GM19452 (cell line): ENCODE data around the gene EVA1A.

ENCODE experiments used
- ATAC-seq: cut with Tn5 transposase; IDR thresholded peaks from one replicate; pipeline ENCODE4 v1.9.1; 2021; ENCODE audit not compliant: unreplicated experiment

EVA1A gene

DNA sequence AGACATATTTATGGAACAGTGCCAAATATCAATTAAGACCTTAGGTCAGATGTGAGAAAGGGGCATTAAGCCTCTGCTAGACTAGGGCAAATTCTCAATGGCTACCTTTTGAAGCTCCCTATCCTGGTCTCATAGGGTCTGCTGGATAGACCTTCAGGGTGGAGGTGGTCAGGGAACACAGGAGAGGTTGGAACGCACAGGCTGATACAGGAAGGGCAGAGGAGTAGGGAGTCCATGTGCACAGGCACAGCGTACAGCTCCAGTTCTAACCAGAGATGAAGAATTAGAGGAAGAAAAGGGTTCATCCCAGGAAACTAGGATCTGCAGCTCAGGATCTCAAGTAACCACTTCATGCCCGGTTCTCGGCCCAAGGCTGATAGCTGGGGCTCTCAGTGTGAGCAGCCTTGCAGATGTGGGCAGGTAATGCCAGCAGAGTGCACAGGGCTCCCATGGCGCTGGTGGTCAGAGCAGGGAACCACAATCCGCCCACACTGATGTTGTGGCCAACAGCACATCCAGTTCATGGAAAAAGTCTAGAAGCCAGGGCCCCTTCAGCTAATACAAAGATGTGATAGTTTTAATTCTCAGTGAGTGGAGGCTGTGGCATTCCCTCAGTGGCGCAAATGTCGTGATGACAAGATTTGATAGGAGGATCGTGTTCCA is 3.4 kb upstream of the EVA1A start:
- ATAC-seq: no peak

- ATAC-seq: no peak
Observed at GRCh38 chr2:75563591-75563990, 2.9 kb upstream of the EVA1A start.

- no peak for ATAC-seq
Observed at GRCh38 chr2:75562513-75562864, 1.8 kb upstream of the EVA1A start.

DNA sequence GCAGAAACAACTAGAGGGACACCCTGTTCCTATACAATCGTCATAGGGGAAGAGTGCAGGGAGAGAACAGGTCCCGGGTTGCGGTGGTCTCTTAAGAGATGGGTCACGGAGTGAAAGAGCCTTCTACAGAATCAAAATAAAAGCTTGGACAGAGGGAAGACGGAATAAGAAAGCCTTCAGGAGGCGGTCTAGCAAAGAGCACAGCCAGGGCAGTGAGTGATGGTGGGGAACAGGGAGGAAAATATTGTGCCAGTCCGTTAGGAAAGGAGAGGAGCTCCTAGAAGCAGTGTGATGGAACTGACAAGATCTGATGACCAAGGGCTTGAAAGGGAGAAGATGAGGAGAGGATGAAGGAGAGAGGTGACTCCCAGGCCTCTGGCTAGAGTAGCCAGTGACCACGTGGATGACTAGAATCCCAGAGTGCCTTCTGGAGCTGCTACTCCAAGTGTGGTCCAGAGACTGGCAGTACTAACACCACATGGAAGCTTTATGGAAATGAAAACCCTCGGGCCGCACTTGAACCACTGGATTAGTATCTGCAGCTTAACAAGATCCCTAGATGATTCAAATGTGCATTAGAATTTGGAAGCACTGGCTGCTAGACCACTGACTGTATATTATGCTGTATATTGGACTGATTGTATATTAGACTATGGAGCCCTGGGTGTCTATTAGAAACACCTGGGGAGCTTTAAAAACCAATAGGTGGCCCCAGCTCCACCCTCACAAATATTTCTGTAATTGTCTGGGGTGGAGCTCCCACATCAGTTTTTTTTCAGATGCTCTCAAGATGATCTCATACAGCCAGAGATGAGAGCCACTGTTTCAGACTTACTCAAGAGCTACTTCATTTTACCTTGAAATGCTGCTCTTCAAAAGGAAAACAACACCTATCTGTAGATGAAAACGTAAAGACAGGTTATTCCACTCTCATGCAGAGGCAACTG is 1.1 kb upstream of the EVA1A start:
- ATAC-seq: no peak

GRCh38 chr2:75560022-75560767 is 544 bp downstream of the EVA1A start:
- ATAC-seq: no peak

DNA sequence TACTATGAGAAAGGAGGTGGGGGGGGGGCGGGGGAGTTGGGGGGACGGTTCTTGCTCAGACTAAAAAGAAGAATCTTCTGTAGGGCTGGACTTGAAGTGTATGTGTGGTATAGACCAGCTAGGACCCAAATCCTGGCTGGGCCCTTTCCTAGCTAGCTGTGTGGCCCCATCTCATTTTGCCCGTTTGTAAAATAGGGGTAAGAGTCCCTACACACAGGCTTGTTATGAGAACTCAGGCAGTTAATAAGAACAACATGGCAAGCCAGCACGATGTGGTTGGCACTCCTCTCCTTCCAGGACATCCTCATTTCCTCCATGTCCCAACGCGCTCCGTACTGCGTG is 1.1 kb downstream of the EVA1A start:
- ATAC-seq: no peak

- no peak for ATAC-seq
Observed at GRCh38 chr2:75558786-75559679, 1.7 kb downstream of the EVA1A start.

GRCh38 chr2:75558136-75558535 is 2.6 kb downstream of the EVA1A start:
- ATAC-seq: no peak

DNA sequence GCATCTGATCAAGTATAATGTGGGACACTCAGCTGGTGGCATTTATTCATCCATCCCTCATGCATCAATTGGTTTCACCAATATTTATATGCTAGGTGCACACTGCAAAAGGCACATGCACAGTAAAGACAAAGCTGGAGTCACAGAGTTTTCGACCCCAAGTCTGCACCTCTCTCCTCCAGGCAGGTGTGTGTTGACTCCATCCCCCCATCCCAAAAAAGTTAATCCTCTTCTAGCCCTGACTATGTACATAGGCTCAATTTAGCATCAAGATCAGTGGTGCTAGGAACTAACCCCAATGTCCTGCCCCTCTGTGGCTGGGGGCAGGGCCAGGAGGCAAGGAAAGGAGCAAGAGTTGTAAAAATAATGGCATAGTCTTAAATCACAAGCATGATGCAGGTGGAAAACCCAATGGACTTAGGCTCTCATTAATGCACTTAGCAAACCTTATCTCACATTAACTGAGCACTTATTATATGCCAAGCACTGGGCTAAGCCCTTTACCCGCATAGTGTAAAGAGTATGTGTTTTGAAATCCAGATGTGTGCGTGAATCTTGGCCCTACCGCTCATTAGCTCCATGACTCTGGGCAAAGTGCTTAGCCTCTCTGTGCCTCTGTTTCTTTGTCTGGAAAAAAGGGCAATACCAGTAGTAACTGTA is 3.1 kb downstream of the EVA1A start:
- ATAC-seq: no peak

DNA sequence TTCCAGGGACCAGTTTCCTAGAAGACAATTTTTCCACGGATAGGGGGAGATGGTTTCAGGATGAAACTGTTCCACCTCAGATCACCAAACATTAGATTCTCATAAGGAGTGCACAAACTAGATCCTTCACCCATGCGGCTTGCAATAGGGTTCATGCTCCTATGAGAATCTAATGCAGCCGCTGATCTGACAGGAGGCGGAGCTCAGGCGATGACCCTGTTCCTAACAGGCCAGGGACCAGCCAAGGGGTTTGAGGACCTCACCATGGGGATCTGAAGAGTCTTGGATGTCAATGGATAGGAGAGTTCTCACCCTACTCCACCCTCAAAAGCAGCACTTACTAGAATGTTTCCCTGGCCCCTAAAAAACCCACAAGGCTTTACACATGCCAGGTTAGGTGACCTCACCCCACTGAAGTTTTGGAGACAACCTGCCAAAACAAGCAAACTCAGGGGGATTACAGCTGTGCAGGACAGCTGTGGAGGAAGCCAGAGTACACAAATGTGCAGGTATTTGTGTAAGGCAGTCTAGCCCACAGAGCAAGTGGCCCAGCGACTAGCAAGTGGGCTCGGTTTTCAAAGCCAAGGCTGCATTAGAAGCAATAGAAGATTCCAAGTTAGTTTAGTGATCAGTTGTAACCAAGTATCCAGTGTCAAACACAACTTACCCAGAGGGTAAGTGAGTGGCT is 3.9 kb downstream of the EVA1A start:
- no peak for ATAC-seq

DNA sequence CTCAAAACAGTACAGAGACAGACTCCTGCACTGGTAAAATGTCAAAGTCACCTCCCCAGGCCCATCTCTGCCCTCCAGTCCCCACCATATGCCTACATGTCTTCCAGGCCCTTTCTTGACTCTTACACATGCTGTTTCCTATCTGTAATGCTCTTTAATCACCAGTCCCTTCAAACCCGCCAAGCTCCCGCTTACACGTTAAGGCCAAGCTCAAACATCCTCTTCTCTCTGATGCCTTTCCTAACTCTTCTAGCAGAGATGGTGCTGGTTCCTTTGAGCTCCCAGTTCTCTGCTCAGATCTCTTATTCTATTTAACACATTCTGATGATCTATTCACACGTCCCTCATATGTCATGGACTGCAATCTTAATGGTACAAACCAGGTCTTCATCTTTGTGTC is 5.0 kb downstream of the EVA1A start:
- ATAC-seq: no peak

DNA sequence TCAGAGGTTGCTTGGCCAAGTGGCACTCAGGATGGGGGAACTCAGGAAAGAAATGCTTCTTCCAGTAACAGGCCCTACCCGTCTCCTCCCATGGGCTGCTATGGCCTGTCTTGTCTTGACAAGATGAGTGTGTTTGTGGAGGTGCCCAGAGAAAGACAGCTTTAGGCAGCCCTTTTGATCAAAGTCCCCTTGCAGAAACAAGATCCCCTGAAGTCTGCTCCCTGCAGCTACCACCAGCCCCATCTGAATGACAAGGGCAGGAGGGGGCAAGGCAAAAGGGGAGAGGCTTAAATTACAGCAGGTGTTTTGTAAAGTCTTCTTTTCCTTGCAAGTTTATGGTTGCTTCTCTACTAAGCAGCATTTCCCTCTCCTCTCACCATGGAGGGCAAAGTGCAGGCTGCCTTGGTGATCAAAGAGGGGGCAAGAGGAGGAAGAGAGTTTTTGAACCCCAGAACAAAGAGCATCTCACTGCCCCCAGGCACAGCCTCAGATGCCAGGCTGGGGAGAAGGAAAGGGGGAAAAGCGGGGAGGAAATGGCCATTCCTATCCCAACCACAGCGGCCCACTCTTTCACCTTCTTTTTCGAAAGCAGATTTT is 6.7 kb downstream of the EVA1A start:
- ATAC-seq: no peak

DNA sequence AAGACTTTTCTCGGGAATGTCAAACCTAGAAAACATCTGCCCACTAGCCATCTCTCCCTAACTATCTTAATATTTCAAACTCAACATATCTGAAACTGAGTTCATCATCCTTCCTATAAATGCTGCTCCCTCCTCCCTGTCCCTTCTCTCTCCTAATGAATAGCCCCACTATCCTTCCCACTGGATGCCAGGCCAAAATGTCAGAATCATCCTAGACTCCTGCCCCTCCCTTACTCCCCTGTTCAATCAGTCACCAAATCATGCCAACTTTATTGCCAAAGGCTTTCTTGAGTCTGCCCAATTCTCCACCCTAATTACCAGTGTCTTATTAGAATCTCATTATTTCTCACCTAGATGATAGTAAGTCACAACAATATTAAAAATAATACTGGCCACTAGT is 8.5 kb downstream of the EVA1A start:
- ATAC-seq: no peak

GRCh38 chr2:75551434-75551833 is 9.3 kb downstream of the EVA1A start:
- ATAC-seq: no peak

DNA sequence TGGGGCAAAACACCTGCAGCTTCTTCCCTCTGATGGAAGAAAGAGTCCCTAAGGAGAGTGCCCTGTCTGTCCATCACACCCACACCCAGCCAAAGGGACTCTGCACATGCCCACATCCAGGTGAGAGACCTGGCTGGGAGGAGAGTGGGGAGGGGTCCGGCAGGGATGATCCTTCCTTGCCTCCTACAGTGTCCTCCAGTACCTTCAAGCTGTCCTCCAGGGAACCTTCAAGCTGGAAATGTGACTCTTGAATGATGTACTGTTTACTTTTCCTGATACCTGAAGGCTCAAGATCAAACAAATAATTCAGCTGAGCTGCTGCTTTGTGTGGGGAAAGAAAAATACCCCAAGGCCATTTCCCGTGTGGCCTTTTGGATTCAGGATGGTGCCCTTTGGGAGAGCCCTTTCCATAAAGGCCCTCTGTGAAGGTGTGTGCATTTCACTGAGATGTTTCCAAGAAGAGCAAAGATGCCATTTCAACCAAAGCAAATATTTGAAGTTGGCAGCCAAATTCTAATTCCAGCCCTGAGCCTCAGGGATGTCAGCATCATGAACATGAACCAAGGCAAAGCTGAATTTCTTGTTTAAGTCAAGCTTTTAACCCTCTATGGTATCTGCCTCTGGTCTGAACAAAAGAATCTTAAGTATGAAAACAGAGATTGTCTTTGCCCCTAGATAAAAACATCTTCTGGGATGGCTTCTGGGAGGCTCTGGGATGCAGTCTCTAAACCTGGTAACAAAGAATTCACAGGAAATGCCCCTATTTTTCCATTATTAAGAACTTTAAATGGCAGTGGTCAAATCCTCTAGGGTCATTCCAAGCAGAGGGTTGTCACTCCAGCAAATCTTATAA is 11.1 kb downstream of the EVA1A start:
- ATAC-seq: no peak

DNA sequence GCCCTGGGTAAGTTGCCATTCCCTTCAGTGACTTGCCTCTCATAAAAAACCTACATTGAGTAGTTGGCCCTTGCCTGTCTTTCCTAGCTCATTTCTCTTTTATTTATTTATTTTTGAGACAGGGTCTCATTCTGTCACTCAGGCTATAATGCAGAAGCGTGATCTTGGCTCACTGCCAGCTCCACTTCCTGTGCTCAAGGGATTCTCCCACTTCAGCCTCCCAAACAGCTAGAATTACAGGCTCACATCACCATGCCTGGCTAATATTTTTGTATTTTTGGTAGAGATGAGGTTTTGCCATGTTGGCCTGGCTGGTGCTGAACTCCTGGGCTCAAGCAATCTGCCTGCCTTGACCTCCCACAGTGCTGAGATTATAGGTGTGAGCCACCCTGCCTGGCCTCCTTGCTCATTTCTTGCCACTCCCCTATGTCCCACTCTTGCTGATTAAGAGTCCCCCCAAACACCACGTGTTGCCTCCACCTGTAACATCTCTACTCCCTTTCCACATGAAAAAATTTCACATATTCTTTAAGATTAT is 12.6 kb downstream of the EVA1A start:
- no peak for ATAC-seq

- ATAC-seq: no peak
Observed at GRCh38 chr2:75547345-75548035, 13.2 kb downstream of the EVA1A start.

DNA sequence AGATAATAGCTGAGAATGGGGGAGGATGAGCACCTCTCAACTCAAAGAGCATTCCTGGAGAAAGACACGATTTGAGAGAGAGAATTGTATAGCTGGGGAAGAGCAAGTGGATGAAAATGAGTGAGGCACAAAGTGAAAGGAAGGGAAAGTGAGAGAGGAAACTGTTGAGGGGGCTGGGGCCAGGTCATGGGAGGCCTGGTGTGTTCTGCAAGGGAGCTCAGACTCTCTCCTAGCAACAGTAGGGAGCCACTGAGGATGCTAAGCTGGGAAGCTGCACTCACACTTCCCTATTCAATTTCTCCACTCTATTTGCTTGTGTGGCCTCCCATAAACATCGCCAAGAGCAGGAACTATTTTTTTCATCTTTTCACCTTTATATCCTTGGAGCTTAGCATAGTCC is 14.8 kb downstream of the EVA1A start:
- ATAC-seq: no peak
